HG03565 (cell line): Measurements from ENCODE around the gene TBC1D24.

ENCODE experiments used
- ATAC-seq: cut with Tn5 transposase; IDR thresholded peaks from one replicate; pipeline ENCODE4 v1.9.1; 2021; ENCODE audit warnings: mild to moderate bottlenecking, moderate library complexity; ENCODE audit not compliant: unreplicated experiment

Gene TBC1D24

DNA sequence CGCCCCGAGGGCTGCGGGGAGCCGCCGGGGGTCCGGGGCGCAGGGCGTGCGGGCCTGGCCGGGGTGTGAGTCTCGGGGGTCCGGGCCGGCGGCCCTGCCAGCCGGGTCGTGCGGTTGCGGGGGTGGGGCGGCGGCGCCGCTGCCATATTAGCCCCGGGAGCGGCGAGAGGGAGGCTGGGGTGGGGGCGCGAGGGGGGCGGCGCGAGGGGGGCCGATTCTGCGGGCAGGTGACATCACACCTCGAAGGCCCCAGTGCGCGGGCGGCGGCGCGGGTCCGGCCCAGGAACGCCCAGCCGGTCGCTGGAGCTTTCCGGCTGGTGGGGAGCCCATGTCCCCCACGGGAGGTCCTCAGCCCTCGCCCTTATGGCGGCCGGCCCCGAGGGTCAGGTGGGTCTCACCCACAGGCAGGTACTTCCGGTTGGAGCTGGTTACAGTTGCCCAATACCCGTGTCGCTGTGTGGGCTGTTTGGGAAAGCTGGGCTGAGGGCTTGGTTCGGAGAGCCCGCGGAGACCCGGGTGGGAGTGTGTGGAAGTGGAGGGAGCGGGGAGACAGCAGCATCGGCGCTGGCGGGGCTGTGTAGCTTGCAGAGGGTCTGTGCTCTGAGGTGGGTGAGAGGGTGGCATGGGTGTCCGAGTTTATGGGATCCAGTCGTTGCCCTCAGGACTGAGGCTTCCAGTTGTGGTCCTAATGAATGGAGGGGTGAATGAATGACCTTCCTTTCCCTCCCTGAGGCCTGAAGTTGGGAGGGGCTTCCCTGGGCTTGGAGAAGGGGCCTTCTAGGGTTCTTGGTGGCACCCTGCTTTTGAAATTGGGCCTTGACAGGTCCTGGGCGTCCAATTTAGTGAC, 39.6 kb downstream of the TBC1D24 start:
- no peak for ATAC-seq

DNA sequence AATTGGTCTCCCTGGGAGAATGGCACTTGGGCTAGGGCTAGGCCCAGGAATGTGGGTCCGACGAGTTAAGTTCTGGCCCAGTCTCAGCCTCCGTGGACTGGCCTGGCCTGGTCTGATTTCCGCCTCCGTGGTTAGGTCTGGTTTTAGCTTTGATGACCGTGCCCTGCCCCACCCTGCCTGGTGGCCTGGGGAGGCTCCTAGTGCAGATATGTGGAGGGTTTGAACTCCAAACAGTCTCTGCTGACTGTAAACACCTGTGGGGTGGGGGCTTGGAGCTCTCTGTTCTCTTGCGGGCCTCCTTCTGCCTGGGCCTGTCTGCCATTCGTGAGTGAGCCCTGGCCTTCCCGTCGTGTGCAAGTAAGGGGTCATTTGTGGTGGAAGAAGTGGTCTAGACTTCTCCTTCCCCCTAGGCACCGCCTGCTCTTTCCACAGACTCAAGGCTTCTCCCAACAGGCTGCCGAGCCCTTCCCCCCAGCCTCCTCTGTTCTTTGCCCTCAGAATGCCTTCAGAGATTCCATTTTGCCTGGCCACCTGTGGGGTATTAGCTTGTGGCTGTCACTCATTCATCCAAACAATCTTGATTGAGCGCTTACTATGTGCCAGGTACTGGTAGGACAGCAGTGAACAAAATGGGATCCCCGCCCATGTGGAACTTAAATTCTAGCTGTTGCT, 40.4 kb downstream of the TBC1D24 start:
- no peak for ATAC-seq

DNA sequence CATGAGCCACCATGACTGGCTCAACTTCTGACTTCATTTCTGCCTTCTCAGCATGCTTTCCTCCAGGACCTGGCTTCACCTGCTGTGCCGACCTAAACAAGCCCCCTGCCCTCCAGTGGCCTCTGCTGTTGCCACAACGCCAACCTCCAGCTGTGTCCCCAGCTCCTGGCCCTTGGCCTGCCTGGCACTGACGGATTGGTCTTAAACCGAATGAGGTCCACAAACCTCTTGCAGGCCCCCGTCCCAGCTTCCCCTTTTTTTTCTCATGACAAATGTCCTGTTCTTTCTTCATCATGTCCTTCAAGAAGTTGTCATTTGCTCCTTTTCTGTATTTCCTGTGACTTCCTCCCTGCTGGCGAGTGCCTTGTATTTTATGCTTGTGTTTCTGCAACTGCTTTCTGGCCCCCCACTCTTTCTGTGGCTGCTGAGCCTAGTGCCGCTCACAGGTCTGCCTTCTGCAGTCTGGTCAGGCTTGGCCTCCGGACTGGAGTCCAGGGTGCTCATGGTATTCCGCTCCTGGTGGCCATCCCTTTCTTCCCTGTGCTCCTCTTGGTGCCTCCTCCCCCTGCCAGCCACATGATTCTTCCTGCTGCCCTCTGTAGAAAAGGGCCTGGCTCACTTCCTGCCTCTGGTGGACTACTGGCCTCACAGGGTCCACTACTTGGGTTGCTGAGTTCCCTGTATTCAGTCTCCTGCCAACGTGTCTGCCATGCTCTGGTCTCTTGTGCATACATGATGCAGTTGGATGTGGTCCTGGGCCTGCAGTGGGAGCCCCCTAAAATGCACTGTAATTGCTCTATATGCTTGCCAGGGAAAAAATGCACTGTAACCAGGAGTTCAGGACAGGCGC, 41.7 kb downstream of the TBC1D24 start:
- ATAC-seq, result no peak

DNA sequence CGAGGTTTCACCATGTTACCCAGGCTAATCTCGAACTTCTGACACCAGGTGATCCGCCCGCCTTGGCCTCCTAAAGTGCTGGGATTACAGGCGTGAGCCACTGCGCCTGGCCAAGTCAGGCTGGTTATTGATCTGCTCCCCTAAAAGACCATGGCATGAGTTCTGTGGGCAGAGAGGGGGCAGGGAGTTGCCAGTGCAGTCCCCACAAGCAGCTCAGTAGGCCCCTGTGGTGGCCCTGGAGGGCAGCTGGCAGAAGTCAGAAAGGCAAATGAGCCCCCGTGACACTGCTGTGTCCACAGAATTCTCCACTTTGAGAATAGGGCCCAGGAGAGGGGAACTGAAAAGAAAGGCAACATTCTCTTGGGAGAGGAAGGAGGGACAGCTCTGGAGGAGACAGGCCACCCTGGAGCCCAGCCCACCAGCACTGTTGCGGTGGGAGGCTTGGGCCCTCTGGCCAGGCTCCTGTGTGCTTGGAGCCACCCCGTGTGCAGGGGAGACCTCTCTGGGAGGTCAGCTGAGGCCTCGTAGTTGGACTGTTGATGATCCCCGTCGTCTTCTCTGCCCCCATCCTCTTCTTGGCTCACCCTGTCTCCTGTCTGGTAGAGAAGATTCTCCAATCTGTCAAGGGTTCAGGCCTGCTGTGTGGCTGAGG, 43.2 kb downstream of the TBC1D24 start:
- ATAC-seq, result no peak

DNA sequence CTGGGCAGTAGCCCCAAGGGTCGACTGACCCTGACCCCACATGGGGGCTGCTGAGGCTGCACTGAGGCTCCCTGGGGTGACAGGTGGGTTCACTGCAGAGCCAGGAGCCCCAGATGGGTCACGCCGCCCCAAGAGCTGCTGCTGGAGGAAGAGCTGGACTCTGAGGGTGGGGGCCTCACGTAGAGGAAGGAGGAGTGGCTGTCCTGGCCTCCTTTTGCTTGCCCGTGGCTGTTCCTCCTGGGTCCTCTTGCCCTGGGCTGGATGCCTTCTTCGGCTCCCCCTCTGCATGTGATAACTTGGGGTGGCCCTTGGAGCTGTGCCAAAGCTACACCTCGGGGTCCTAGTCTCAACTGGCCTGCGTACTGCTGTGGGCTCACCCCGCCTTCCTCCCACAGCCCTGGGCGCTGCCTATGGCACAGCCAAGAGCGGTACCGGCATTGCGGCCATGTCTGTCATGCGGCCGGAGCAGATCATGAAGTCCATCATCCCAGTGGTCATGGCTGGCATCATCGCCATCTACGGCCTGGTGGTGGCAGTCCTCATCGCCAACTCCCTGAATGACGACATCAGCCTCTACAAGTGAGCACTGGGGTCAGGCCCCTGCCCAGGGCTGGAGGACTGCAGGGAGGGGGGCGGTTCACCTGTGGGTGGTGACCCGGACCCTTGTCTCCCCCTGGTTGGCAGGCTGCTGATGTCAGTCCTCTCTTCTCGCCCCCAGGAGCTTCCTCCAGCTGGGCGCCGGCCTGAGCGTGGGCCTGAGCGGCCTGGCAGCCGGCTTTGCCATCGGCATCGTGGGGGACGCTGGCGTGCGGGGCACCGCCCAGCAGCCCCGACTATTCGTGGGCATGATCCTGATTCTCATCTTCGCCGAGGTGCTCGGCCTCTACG, 44.1 kb downstream of the TBC1D24 start:
- no peak for ATAC-seq

DNA sequence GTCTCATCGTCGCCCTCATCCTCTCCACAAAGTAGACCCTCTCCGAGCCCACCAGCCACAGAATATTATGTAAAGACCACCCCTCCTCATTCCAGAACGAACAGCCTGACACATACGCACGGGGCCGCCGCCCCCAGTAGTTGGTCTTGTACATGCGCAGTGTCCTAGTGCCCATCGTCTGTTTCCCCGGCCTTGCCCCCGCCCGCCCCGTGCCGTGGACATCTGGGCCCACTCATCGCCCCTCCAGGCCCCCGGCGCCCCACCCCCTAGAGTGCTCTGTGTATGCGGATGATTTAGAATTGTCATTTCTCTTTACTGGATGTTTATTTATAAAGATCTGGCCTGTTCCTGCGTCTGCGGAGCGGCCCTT, 44.8 kb downstream of the TBC1D24 start:
- no peak for ATAC-seq

DNA sequence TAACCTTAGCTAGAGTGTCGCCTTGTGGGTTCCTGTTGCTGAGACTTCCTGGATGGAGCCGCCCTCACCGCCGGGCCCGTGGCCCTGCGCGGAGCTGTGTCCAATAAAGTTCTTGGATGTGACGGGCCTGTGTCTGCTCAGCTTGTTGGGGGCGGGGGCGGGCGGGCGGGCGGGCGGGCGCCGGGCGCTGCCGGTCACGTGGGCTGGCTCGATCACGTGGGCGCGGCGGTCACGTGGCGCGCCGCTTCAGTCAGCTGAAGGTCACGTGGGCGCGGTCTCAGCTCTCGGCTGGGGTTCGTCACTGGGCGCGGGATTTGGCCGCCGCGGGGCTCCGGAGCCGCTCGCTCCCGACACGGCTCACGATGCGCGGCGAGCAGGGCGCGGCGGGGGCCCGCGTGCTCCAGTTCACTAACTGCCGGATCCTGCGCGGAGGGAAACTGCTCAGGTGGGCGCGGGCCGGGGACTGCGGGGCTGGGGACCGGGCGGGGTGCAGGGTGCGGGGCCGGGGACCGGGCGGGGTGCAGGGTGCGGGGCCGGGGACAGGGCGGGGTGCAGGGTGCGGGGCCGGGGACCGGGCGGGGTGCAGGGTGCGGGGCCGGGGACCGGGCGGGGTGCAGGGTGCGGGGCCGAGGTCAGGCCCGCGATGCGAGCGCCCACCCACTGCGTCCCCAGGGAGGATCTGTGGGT, 45.3 kb downstream of the TBC1D24 start, which contains the start of gene AMDHD2:
Gene AMDHD2, plus strand, starts transcription at position 275 of the 687 bp plus-strand sequence. Its CDS starts 88 bp downstream, at position 363.
- peak; percentile 36 for ATAC-seq

- no peak for ATAC-seq
Observed at GRCh38 chr16:2520784-2521531, 46.0 kb downstream of the TBC1D24 start.

GRCh38 chr16:2523801-2524231, 48.9 kb downstream of the TBC1D24 start:
- ATAC-seq, result no peak

DNA sequence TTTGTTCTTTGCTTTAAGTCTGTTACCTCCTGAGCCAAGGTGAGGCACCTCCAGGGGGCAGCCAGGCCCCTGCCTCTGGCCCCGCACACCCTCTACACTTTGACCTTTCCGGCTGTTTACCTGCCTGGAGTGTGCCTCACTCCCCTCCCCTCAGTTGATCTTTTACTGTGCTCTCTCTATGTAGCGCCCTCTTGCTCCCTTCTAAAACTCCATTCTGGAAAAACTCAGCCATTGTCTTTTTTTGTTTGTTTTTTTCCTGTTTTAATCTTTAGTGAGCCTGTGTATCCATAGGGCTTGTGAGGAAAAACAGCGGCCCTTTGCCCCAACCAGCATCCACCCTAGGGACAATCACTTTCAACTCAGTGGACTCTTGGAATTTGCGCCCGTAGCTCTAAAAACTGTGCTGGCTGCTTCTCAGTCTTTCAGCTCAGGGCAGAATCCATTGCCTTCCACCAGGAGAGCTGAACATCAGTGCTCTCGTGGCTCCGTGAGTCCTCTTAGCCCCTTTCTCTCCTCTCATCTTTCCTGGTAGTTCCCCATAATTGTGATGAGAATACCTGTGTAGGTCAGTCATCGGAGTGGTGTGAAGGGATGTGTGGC, 49.5 kb downstream of the TBC1D24 start:
- ATAC-seq, result no peak

- no peak for ATAC-seq
Observed at GRCh38 chr16:2526135-2526534, 51.2 kb downstream of the TBC1D24 start.

DNA sequence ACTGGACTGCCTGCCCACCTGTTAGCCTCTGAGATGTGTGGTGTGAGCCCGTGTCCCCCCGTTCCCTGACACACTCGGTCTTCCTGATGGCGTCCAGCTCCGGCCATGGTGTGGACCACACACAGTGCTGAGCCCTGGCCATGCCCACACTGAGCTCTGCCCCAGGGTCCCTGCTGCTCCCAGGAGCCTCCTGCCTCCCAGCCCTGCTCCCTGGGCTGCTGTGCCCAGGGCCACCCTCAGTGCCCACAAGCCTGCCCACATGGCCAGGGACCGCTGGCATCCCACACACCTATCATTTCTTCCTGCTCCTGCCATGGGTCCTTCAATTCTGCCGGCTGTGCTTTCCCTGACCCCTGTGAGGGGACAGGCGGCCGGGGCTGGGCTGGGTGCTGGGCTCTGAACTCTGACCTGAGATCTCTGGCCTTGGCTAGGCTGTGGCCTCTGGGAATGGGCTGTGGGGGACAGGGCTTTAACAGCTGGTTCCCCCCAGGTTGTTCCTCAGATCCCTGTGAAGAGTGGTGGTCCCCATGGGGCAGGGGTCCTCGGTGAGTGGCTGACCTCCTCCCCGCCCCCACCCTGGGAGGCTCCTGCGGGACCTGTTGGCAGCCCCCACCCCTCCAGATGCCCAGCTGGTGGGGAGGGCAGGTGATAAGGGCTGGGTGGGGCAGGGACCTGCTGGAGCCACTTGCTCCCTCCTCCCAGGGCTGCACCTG, 52.3 kb downstream of the TBC1D24 start:
- no peak for ATAC-seq

GRCh38 chr16:2527784-2528100, 52.8 kb downstream of the TBC1D24 start:
- no peak for ATAC-seq

GRCh38 chr16:2528161-2529060, 53.5 kb downstream of the TBC1D24 start:
- no peak for ATAC-seq

- ATAC-seq, result no peak
Observed at GRCh38 chr16:2529061-2529931, 54.4 kb downstream of the TBC1D24 start.
